Esophagus muscularis mucosa (tissue), 4 donors: Measurements from ENCODE around the gene YTHDC1. TPM values are rescaled to one million over a fixed set of nuclear protein-coding genes. Genes with fewer than 3 reads are reported as not detected.

ENCODE experiments used
- DNase-seq: peaks from one replicate; pipeline ENCODE4 v3.0.0-alpha.2; 2017; ENCODE audit errors: extremely low spot score
- H3K27ac ChIP-seq, 4 donors: fragments of 200-600 bp; sonication (generic); replicated peaks in 1 of 4; 1 replicate in 3 of 4; 2 replicates in 1 of 4; pipeline ENCODE4 v1.5.1; 2016 to 2019; ENCODE audit warnings: mild to moderate bottlenecking in 1 of 4
- H3K27me3 ChIP-seq, 4 donors: fragments of 200-600 bp; sonication (generic); one replicate each; pipeline versions ENCODE4 v1.5.1 to v1.6.0; 2016 to 2019
- H3K36me3 ChIP-seq, 4 donors: fragments of 200-600 bp; sonication (generic); one replicate each; pipeline ENCODE4 v1.5.1; 2016 to 2019
- H3K4me1 ChIP-seq, 4 donors: fragments of 200-600 bp; sonication (generic); one replicate each; pipeline ENCODE4 v1.5.1; 2016 to 2019
- H3K4me3 ChIP-seq, 4 donors: fragments of 200-600 bp; sonication (generic); 1 replicate in 2 of 4; 2 replicates in 2 of 4; pipeline ENCODE4 v1.5.1; 2016 to 2019; ENCODE audit warnings: mild to moderate bottlenecking in 4 of 4, moderate library complexity in 1 of 4
- H3K9me3 ChIP-seq, 4 donors: fragments of 200-600 bp; sonication (generic); 1 replicate in 3 of 4; 2 replicates in 1 of 4; pipeline ENCODE4 v1.5.1; 2016 to 2019
- CTCF ChIP-seq, 3 experiments: fragments of 200-600 bp in 2 of 3; fragments of 450-650 bp in 1 of 3; sonication (generic) in 2 of 3; IDR thresholded peaks; one replicate each; pipeline ENCODE4 v1.5.1; 2017 to 2019; ENCODE audit warnings: antibody characterized with exemption in 3 of 3, mild to moderate bottlenecking in 2 of 3, moderate library complexity in 1 of 3
- EP300 ChIP-seq: sonication (generic); formaldehyde crosslinking; IDR thresholded peaks from one replicate; pipeline ENCODE4 v1.6.1; 2017; ENCODE audit warnings: antibody characterized with exemption
- POLR2A ChIP-seq: fragments of 450-650 bp; IDR thresholded peaks from one replicate; pipeline ENCODE4 v1.6.1; 2017; ENCODE audit warnings: antibody characterized with exemption, moderate library complexity, mild to moderate bottlenecking, low read depth
- POLR2AphosphoS5 ChIP-seq, 2 donors: sonication (generic); formaldehyde crosslinking; IDR thresholded peaks; one replicate each; pipeline ENCODE4 v1.6.1; 2017; ENCODE audit warnings: antibody characterized with exemption in 2 of 2
- WGBS: methylation state at CpG from one replicate; pipeline ENCODE4 v1.1.5; 2018; 5-methylcytosine and 5-hydroxymethylcytosine counted together
- intact Hi-C: fragments of 100-400 bp; cut with DNase I; formaldehyde crosslinking; loops from one replicate; pipeline ENCODE4 v1.15.1; 2023
- total RNA-seq, 4 donors: library from RNA; depleted of rRNA; stranded (reverse); fragments of >200 nt; gene quantifications; one replicate each; pipeline versions ENCODE4 v1.1.0 to v1.2.1, GENCODE V29; 2016

Gene YTHDC1
- total RNA-seq, 4 donors from 2014 or later = 55.4 to 68.7 (median 61.4) TPM

- no peak overlapping the region for H3K27ac ChIP-seq
- WGBS = 90% methylated on average over 4 of the region's 4 CpGs
- H3K9me3 ChIP-seq = no peaks in the 10 kb centered on the region
- H3K36me3 ChIP-seq = no peaks in the 10 kb centered on the region
- TF ChIP-seq POLR2AphosphoS5 (IDR thresholded peaks at IDR 0.05) (no peak), EP300 (no peak), CTCF (IDR thresholded peaks at IDR 0.05) (no peak), POLR2A (no peak)
- intact Hi-C loops = no loop called here
- no peak for DNase-seq
- H3K4me3 ChIP-seq = no peak overlapping the region
- H3K4me1 ChIP-seq = no peaks in the 10 kb centered on the region
- peaks cover 0 to 18% (median 0%) of the 10 kb centered on the region in 4 donors for H3K27me3 ChIP-seq
Measured at GRCh38 chr4:68388347-68388865, 38.5 kb upstream of the YTHDC1 start.

GRCh38 chr4:68385267-68385666, 35.4 kb upstream of the YTHDC1 start:
- H3K4me3 ChIP-seq = no peak overlapping the region
- no peak for DNase-seq
- TF ChIP-seq CTCF (IDR thresholded peaks at IDR 0.05) = no peak
- TF ChIP-seq POLR2A = no peak
- TF ChIP-seq POLR2AphosphoS5 (IDR thresholded peaks at IDR 0.05) = no peak
- no peak for TF ChIP-seq EP300
- H3K27ac ChIP-seq = no peak overlapping the region
- H3K36me3 ChIP-seq = no peaks in the 10 kb centered on the region
- peaks cover 0 to 35% (median 0%) of the 10 kb centered on the region in 4 donors for H3K27me3 ChIP-seq
- no peaks in the 10 kb centered on the region for H3K4me1 ChIP-seq
- WGBS = 89% methylated on average over 2 of the region's 2 CpGs
- intact Hi-C loops = no loop called here
- no peaks in the 10 kb centered on the region for H3K9me3 ChIP-seq

- H3K27ac ChIP-seq = no peak overlapping the region
- intact Hi-C loops = no loop called here
- peaks cover 0 to 37% (median 0%) of the 10 kb centered on the region in 4 donors for H3K27me3 ChIP-seq
- H3K36me3 ChIP-seq = no peaks in the 10 kb centered on the region
- DNase-seq = no peak
- H3K4me3 ChIP-seq = no peak overlapping the region
- H3K4me1 ChIP-seq = no peaks in the 10 kb centered on the region
- 63% methylated on average over 3 of the region's 3 CpGs for WGBS
- TF ChIP-seq EP300 (no peak), POLR2A (no peak), POLR2AphosphoS5 (IDR thresholded peaks at IDR 0.05) (no peak), CTCF (IDR thresholded peaks at IDR 0.05) (no peak)
- no peaks in the 10 kb centered on the region for H3K9me3 ChIP-seq
Measured at GRCh38 chr4:68383115-68383514, 33.2 kb upstream of the YTHDC1 start.

GRCh38 chr4:68378226-68378625, 28.3 kb upstream of the YTHDC1 start:
- WGBS = 40% methylated on average over 5 of the region's 5 CpGs
- intact Hi-C loops = no loop called here
- TF ChIP-seq POLR2AphosphoS5 (IDR thresholded peaks at IDR 0.05) (no peak), POLR2A (no peak), EP300 (no peak), CTCF (IDR thresholded peaks at IDR 0.05) (no peak)
- no peak for DNase-seq
- peaks cover 6 to 12% (median 9%) of the 10 kb centered on the region in 4 donors for H3K4me1 ChIP-seq
- H3K27ac ChIP-seq = no peak overlapping the region
- H3K36me3 ChIP-seq = no peaks in the 10 kb centered on the region
- peaks cover 0 to 30% (median 2%) of the 10 kb centered on the region in 4 donors for H3K27me3 ChIP-seq
- H3K9me3 ChIP-seq = no peaks in the 10 kb centered on the region
- H3K4me3 ChIP-seq = no peak overlapping the region
